Calu3 (cell line): Measurements from ENCODE around the gene YY1. TPM values are rescaled to one million over a fixed set of nuclear protein-coding genes. Genes with fewer than 3 reads are reported as not detected.

Experiments
- BruUV-seq: library from RNA; stranded (reverse); fragments of 400-500 nt; replicated peaks from 2 replicates; lab custom pipeline; 2021; lab: Mats Ljungman, UMichigan
- CTCF ChIA-PET: fragments of 300-600 bp; sonication (Branson Sonifier 250); formaldehyde crosslinking; loops from one replicate; lab custom pipeline; 2022; ENCODE audit warnings: antibody characterized with exemption; lab: Charles Lee
- DNase-seq: peaks from one replicate; pipeline ENCODE4 v3.0.0; 2022
- H3K27ac Mint-ChIP-seq: one replicate; pipeline ENCODE4 v1.8.0; 2022; ENCODE audit warnings: mixed read lengths; ENCODE audit not compliant: unreplicated experiment
- H3K27me3 Mint-ChIP-seq: one replicate; pipeline ENCODE4 v1.8.0; 2022; ENCODE audit warnings: mixed read lengths; ENCODE audit not compliant: unreplicated experiment
- H3K36me3 Mint-ChIP-seq: one replicate; pipeline ENCODE4 v1.8.0; 2022; ENCODE audit warnings: mild to moderate bottlenecking, moderate library complexity, mixed read lengths; ENCODE audit not compliant: insufficient read depth, unreplicated experiment
- H3K4me1 Mint-ChIP-seq: one replicate; pipeline ENCODE4 v1.8.0; 2022; ENCODE audit warnings: mild to moderate bottlenecking, low read depth, mixed read lengths; ENCODE audit not compliant: unreplicated experiment
- H3K4me3 Mint-ChIP-seq: one replicate; pipeline ENCODE4 v1.8.0; 2022; ENCODE audit warnings: mild to moderate bottlenecking, low read depth, moderate library complexity, mixed read lengths; ENCODE audit not compliant: unreplicated experiment
- H3K9me3 Mint-ChIP-seq: one replicate; pipeline ENCODE4 v1.8.0; 2022; ENCODE audit warnings: low read depth, mixed read lengths; ENCODE audit not compliant: unreplicated experiment
- CTCF ChIP-seq: fragments of 200-600 bp; IDR thresholded peaks from one replicate; pipeline ENCODE4 v1.8.0; 2022; ENCODE audit warnings: antibody characterized with exemption; ENCODE audit not compliant: unreplicated experiment
- intact Hi-C: fragments of 100-400 bp; cut with micrococcal nuclease; formaldehyde crosslinking; loops from one replicate; pipeline ENCODE4 v1.10.0; 2022; ENCODE audit not compliant: unreplicated experiment
- total RNA-seq: library from RNA; stranded (reverse); gene quantifications from 2 replicates; pipeline ENCODE4 v1.2.3, GENCODE V29; 2022

YY1 gene
- total RNA-seq, 1 experiment from 2014 or later: 100.0 TPM

GRCh38 chr14:100213956-100214769 is 24.8 kb upstream of the YY1 start:
- DNase-seq: peak; percentile 92
- Mint-ChIP-seq H3K27me3 (no peaks in the 10 kb centered on the region), H3K4me3 (peak overlapping the region; percentile 58), H3K36me3 (peaks cover 19% of the 10 kb centered on the region), H3K9me3 (no peaks in the 10 kb centered on the region), H3K27ac (no peak overlapping the region), H3K4me1 (peaks cover 10% of the 10 kb centered on the region)
- BruUV-seq: TSS peak; percentile 87
- CTCF ChIA-PET: interaction anchor here (0.5 to 1.4 kb wide), 4 partner anchors 10 to 74 kb away, joined by 3 to 5 read pairs (median 4); no protein-coding TSS in a partner anchor
- no peak for TF ChIP-seq CTCF
- intact Hi-C loops: no loop called here

- TF ChIP-seq CTCF: no peak
- Mint-ChIP-seq H3K27ac (no peak overlapping the region), H3K4me3 (peak overlapping the region; percentile 58), H3K27me3 (no peaks in the 10 kb centered on the region), H3K36me3 (peaks cover 19% of the 10 kb centered on the region), H3K4me1 (peaks cover 10% of the 10 kb centered on the region), H3K9me3 (no peaks in the 10 kb centered on the region)
- no peak for DNase-seq
- CTCF ChIA-PET: interaction anchor here (0.5 to 1.4 kb wide), 3 partner anchors 10 to 22 kb away, joined by 3 to 5 read pairs (median 3); no protein-coding TSS in a partner anchor
- no TSS peak for BruUV-seq
- intact Hi-C loops: no loop called here
These were observed 24.2 kb upstream of the YY1 start for GRCh38 chr14:100214770-100215083.

- Mint-ChIP-seq H3K9me3 (no peaks in the 10 kb centered on the region), H3K36me3 (peaks cover 19% of the 10 kb centered on the region), H3K4me1 (peaks cover 10% of the 10 kb centered on the region), H3K27me3 (no peaks in the 10 kb centered on the region), H3K4me3 (no peak overlapping the region), H3K27ac (no peak overlapping the region)
- TF ChIP-seq CTCF: no peak
- DNase-seq: no peak
- intact Hi-C loops: no loop called here
- CTCF ChIA-PET: interaction anchor here (0.9 to 1.4 kb wide), 3 partner anchors 11 to 1465 kb away, joined by 3 to 5 read pairs (median 3); no protein-coding TSS in a partner anchor
- no TSS peak for BruUV-seq
These were observed 23.5 kb upstream of the YY1 start for GRCh38 chr14:100215330-100215885.

GRCh38 chr14:100219126-100219785 is 19.7 kb upstream of the YY1 start:
- Mint-ChIP-seq H3K27ac (no peak overlapping the region), H3K4me1 (peaks cover 18% of the 10 kb centered on the region), H3K36me3 (peaks cover 9% of the 10 kb centered on the region), H3K27me3 (no peaks in the 10 kb centered on the region), H3K9me3 (no peaks in the 10 kb centered on the region), H3K4me3 (no peak overlapping the region)
- BruUV-seq: no TSS peak
- intact Hi-C loops: no loop called here
- CTCF ChIA-PET: no interaction called here
- DNase-seq: no peak
- TF ChIP-seq CTCF: no peak
